ENCODE data around the gene NLGN1.

GRCh38 chr3:174186377-174186989, 788.9 kb downstream of the NLGN1 start:
- TF ChIP-seq ZFP1 (CRISPR knock-in tag; IDR thresholded peaks at IDR 0.05) (no peak), EP300 (IDR thresholded peaks at IDR 0.05; ENCODE audit: low read depth in 2 of 2, low read length in 2 of 2) (no peak), EP300 (CRISPR knock-in tag; IDR thresholded peaks at IDR 0.05; ENCODE audit: borderline replicate concordance) (no peak), RAD21 (CRISPR knock-in tag; IDR thresholded peaks at IDR 0.05) (no peak), SP5 (CRISPR knock-in tag; IDR thresholded peaks at IDR 0.05; ENCODE audit: borderline replicate concordance, low read depth) (no peak), KAT7 (CRISPR knock-in tag; IDR thresholded peaks at IDR 0.05; ENCODE audit: borderline replicate concordance) (no peak), ZNF607 (CRISPR knock-in tag; IDR thresholded peaks at IDR 0.05; ENCODE audit: borderline replicate concordance) (no peak), HNF4G (IDR thresholded peaks at IDR 0.05; ENCODE audit: borderline replicate concordance, low read depth, low read length) (no peak), HNF4G (CRISPR knock-in tag; IDR thresholded peaks at IDR 0.05; ENCODE audit: borderline replicate concordance, low read depth) (no peak), TAF1 (CRISPR knock-in tag; IDR thresholded peaks at IDR 0.05) (no peak)
